LNCaP clone FGC (cell line): ENCODE data around the gene SYTL5.

Experiments
- DNase-seq: peaks from one replicate; pipeline ENCODE4 v3.0.0-alpha.2; 2011; ENCODE audit warnings: low read depth
- H3K4me3 ChIP-seq: 2 replicates; pipeline ENCODE4 v1.5.1; 2011; ENCODE audit warnings: mild to moderate bottlenecking, low read depth, low read length, control low read depth
- CTCF ChIP-seq: IDR thresholded peaks from 2 replicates; pipeline ENCODE4 v1.5.1; 2012; ENCODE audit warnings: mild to moderate bottlenecking; ENCODE audit not compliant: control insufficient read depth, insufficient read depth; ENCODE audit errors: extremely low read depth

The SYTL5 gene

GRCh38 chrX:38045538-38046096, 39.3 kb downstream of the SYTL5 start:
- DNase-seq = peak; percentile 69
- H3K4me3 ChIP-seq = no peak overlapping the region
- TF ChIP-seq CTCF = no peak

GRCh38 chrX:38048886-38049285, 42.5 kb downstream of the SYTL5 start:
- no peak for DNase-seq
- H3K4me3 ChIP-seq = no peak overlapping the region
- TF ChIP-seq CTCF = no peak

- TF ChIP-seq CTCF = no peak
- no peak for DNase-seq
- no peak overlapping the region for H3K4me3 ChIP-seq
These were observed 44.5 kb downstream of the SYTL5 start for GRCh38 chrX:38050806-38051205.

- no peak overlapping the region for H3K4me3 ChIP-seq
- DNase-seq = no peak
- TF ChIP-seq CTCF = no peak
These were observed 45.7 kb downstream of the SYTL5 start for GRCh38 chrX:38052096-38052495.

GRCh38 chrX:38055170-38055847, 49.0 kb downstream of the SYTL5 start:
- no peak for DNase-seq
- H3K4me3 ChIP-seq = no peak overlapping the region
- TF ChIP-seq CTCF = no peak

GRCh38 chrX:38060331-38060878, 54.1 kb downstream of the SYTL5 start:
- TF ChIP-seq CTCF = no peak
- no peak overlapping the region for H3K4me3 ChIP-seq

GRCh38 chrX:38061335-38061734, 55.0 kb downstream of the SYTL5 start:
- H3K4me3 ChIP-seq = no peak overlapping the region
- no peak for TF ChIP-seq CTCF
- peak; percentile 58 for DNase-seq

More at GRCh38 chrX:38060331-38060878, 54.1 kb downstream of the SYTL5 start:
- no peak for DNase-seq
